HL-60 (cell line): ENCODE data around the gene RPL10A.

Source experiments
- DNase-seq, 2 experiments: peaks; one replicate each; pipeline ENCODE4 v3.0.0-alpha.2; 2010 to 2020; ENCODE audit warnings: low read depth in 1 of 2, low spot score in 1 of 2
- H3K27ac ChIP-seq: fragments of 250-450 bp; sonication (Bioruptor Pico); replicated peaks from 2 replicates; pipeline ENCODE4 v1.5.1; 2020; ENCODE audit warnings: mild to moderate bottlenecking, moderate library complexity
- H3K27me3 ChIP-seq: fragments of 250-450 bp; sonication (Bioruptor Pico); 2 replicates; pipeline ENCODE4 v1.5.1; 2021; ENCODE audit warnings: mild to moderate bottlenecking, moderate library complexity; ENCODE audit not compliant: insufficient read depth, poor library complexity, severe bottlenecking
- H3K4me3 ChIP-seq: replicated peaks from 2 replicates; pipeline ENCODE4 v1.5.1; 2011; ENCODE audit warnings: mild to moderate bottlenecking, control low read depth, low read length; ENCODE audit not compliant: insufficient read depth
- CTCF ChIP-seq: IDR thresholded peaks from one replicate; pipeline ENCODE4 v1.5.1; 2011; ENCODE audit warnings: low read length, control low read depth, inconsistent platforms; ENCODE audit not compliant: insufficient read depth
- GABPA ChIP-seq: IDR thresholded peaks from 2 replicates; pipeline ENCODE4 v1.6.1; 2012; ENCODE audit warnings: low read depth
- POLR2AphosphoS5 ChIP-seq: IDR thresholded peaks from 2 replicates; pipeline ENCODE4 v1.6.1; 2012; ENCODE audit warnings: low read depth
- SPI1 ChIP-seq: IDR thresholded peaks from 2 replicates; pipeline ENCODE4 v1.6.1; 2012; ENCODE audit warnings: low read depth, mild to moderate bottlenecking, borderline replicate concordance
- TF ChIP-seq, protein P1 (sequence below): IDR thresholded peaks from 2 replicates; pipeline ENCODE4 v1.6.1; 2012; ENCODE audit warnings: low read depth; ENCODE audit not compliant: insufficient replicate concordance

RPL10A gene

DNA sequence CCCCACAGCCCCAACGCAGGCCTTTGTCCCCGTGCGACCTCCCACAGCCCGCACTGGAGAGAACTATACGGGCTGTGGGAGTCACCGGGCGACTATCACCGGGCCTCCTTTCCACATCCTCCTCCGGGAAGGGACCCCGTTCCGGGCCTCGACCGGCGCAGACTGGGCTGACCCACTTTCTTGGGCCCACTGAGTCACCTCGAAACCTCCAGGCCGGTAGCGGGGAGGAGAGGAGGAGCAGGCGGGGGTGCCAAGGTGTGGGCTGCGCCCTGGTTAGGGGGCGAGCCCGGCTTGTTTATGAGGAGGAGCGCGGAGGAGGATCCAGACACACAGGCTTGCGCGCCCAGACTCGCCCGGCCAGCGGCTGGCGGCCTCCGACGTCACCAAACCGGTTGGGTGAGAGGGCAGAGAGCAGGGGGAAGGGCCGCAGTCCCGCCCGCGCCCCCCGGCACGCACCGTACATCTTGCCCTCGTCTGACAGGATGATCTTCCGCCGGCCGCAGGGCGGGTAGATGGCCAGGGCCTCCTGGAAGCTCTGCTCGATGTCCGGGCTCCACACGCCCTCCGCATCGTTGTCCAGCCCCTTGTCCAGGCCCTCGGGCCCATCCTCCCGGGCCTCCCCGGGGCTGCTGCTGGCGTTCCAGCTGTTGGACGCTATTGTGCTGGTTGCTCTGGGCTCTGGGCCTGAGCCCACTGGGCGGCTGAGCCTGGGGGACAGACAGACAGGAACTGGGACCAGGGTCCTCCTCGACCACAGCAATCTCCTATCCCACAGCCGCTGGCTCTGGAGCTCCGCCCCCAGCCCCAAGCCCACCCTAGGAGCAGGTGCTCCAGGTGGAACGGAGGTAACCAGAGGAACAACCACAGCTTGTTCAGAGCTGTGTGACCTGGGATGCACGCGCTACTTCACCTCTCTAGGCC is 18.1 kb downstream of the RPL10A start:
- no peak for DNase-seq
- H3K4me3 ChIP-seq: no peak overlapping the region
- no peak for TF ChIP-seq SPI1
- TF ChIP-seq, protein P1, sequence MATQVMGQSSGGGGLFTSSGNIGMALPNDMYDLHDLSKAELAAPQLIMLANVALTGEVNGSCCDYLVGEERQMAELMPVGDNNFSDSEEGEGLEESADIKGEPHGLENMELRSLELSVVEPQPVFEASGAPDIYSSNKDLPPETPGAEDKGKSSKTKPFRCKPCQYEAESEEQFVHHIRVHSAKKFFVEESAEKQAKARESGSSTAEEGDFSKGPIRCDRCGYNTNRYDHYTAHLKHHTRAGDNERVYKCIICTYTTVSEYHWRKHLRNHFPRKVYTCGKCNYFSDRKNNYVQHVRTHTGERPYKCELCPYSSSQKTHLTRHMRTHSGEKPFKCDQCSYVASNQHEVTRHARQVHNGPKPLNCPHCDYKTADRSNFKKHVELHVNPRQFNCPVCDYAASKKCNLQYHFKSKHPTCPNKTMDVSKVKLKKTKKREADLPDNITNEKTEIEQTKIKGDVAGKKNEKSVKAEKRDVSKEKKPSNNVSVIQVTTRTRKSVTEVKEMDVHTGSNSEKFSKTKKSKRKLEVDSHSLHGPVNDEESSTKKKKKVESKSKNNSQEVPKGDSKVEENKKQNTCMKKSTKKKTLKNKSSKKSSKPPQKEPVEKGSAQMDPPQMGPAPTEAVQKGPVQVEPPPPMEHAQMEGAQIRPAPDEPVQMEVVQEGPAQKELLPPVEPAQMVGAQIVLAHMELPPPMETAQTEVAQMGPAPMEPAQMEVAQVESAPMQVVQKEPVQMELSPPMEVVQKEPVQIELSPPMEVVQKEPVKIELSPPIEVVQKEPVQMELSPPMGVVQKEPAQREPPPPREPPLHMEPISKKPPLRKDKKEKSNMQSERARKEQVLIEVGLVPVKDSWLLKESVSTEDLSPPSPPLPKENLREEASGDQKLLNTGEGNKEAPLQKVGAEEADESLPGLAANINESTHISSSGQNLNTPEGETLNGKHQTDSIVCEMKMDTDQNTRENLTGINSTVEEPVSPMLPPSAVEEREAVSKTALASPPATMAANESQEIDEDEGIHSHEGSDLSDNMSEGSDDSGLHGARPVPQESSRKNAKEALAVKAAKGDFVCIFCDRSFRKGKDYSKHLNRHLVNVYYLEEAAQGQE: no peak
- H3K27ac ChIP-seq: peak overlapping the region; percentile 86
- H3K27me3 ChIP-seq: no peaks in the 10 kb centered on the region

DNA sequence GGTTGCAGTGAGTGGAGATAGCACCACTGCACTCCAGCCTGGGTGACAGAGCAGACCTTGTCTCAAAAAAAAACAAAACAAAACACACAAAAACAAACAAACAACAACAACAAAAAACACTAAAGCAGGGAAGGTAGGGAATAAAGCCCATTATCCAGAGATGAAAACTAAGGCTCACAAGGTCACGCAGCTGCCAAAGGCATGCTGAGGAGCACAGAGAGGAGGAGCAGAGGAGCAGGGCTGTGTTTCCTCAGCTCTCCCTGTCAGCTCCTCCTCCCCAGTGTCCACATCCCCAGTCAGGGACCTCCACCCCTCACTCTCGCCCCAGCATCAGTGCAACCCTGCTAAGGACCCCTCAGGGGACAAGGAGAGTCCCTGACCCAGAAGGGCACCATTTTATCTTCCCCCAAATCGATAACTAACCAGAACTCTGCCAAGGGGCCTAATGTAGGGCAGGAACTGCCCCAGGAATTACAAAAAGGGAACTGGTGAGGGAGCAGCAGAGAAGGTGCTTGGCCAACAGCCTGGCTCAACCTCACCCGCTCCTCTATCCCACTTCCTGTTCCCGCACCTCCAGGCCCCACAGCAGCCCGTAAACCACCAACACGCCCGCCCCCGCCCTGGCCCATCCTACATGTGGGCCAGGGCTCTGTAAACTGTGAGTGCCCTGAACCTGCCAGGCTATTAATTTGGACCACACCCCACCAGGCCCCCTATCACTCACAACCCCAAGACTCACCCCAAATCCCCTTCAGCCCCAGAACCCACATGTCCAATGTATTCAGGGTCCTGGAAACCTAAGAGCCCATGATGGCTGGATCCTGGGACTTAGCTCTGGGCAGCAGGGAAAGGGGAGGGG is 19.7 kb downstream of the RPL10A start:
- peak; percentile 83 to 94 for DNase-seq
- no peak overlapping the region for H3K4me3 ChIP-seq
- H3K27ac ChIP-seq: peak overlapping the region; percentile 86
- TF ChIP-seq GABPA (no peak), POLR2AphosphoS5 (peak; percentile 86), CTCF (no peak), SPI1 (peak; percentile 99)
- TF ChIP-seq, protein P1: no peak
- H3K27me3 ChIP-seq: no peaks in the 10 kb centered on the region

GRCh38 chr6:35488517-35488862 is 20.3 kb downstream of the RPL10A start:
- no peak for TF ChIP-seq POLR2AphosphoS5
- TF ChIP-seq GABPA: no peak
- TF ChIP-seq, protein P1: no peak
- DNase-seq: no peak
- Histone ChIP-seq H3K4me3 (no peak overlapping the region), H3K27ac (peak overlapping the region; percentile 86), H3K27me3 (no peaks in the 10 kb centered on the region)

GRCh38 chr6:35489066-35489465 is 20.9 kb downstream of the RPL10A start:
- Histone ChIP-seq H3K4me3 (no peak overlapping the region), H3K27ac (peak overlapping the region; percentile 86), H3K27me3 (no peaks in the 10 kb centered on the region)
- TF ChIP-seq POLR2AphosphoS5: no peak
- TF ChIP-seq, protein P1: no peak
- no peak for TF ChIP-seq GABPA
- no peak for TF ChIP-seq CTCF
- TF ChIP-seq SPI1: no peak
- no peak for DNase-seq
